DOHH2 (cell line): ENCODE results near the gene STN1.

Source experiments
- EZH2phosphoT487 ChIP-seq: fragments of 200-600 bp; sonication (generic); IDR thresholded peaks from 2 replicates; pipeline ENCODE4 v1.6.1; 2017; ENCODE audit warnings: borderline replicate concordance, mild to moderate bottlenecking, antibody characterized with exemption, low read length, moderate library complexity, mixed read lengths
- TF ChIP-seq, protein P1 (sequence below): fragments of 200-600 bp; sonication (generic); IDR thresholded peaks from one replicate; pipeline ENCODE4 v1.5.1; 2014; ENCODE audit warnings: antibody characterized with exemption, mild to moderate bottlenecking, low read depth, low read length; ENCODE audit not compliant: poor library complexity, severe bottlenecking

- TF ChIP-seq, protein P1, sequence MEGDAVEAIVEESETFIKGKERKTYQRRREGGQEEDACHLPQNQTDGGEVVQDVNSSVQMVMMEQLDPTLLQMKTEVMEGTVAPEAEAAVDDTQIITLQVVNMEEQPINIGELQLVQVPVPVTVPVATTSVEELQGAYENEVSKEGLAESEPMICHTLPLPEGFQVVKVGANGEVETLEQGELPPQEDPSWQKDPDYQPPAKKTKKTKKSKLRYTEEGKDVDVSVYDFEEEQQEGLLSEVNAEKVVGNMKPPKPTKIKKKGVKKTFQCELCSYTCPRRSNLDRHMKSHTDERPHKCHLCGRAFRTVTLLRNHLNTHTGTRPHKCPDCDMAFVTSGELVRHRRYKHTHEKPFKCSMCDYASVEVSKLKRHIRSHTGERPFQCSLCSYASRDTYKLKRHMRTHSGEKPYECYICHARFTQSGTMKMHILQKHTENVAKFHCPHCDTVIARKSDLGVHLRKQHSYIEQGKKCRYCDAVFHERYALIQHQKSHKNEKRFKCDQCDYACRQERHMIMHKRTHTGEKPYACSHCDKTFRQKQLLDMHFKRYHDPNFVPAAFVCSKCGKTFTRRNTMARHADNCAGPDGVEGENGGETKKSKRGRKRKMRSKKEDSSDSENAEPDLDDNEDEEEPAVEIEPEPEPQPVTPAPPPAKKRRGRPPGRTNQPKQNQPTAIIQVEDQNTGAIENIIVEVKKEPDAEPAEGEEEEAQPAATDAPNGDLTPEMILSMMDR: no peak
- no peak for TF ChIP-seq EZH2phosphoT487
Measured at GRCh38 chr10:103839872-103840739, 77.9 kb downstream of the STN1 start.
